Measurements from ENCODE around the gene PTPRD.
"Not testable (repeated sequence)": the region's sequence is repeated elsewhere in the genome, so short reads cannot be mapped to it uniquely, and the experiment has no call there.

The PTPRD gene

GRCh38 chr9:8697565-8697964 is 1915.2 kb downstream of the PTPRD start:
- DNase-seq: not testable (repeated sequence)

GRCh38 chr9:8696516-8696915 is 1916.3 kb downstream of the PTPRD start:
- DNase-seq: no peak

- no peak for DNase-seq
Measured at GRCh38 chr9:8694983-8695588, 1917.7 kb downstream of the PTPRD start.

GRCh38 chr9:8693464-8693863 is 1919.3 kb downstream of the PTPRD start:
- no peak for DNase-seq

- DNase-seq: no peak
Measured at GRCh38 chr9:8686516-8686915, 1926.3 kb downstream of the PTPRD start.

DNA sequence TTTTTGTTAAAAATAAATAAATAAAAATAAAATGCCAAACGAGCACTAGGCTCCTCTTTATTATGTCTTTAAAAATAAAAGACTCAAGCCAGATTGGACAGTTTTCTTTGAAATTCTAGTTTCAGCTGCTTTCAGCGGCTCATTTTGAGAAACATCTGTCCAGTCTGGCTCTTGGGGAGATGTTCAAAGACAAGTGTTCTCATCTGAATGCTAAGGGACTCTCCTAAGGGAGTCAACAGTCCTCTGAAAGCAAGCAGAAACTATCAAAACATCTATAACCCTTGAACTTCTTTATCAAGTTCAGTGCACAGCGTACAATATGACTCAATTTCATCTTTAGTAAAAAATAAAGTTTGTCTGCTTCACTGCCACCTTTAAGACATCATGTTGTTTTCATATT is 1927.0 kb downstream of the PTPRD start:
- no peak for DNase-seq

DNA sequence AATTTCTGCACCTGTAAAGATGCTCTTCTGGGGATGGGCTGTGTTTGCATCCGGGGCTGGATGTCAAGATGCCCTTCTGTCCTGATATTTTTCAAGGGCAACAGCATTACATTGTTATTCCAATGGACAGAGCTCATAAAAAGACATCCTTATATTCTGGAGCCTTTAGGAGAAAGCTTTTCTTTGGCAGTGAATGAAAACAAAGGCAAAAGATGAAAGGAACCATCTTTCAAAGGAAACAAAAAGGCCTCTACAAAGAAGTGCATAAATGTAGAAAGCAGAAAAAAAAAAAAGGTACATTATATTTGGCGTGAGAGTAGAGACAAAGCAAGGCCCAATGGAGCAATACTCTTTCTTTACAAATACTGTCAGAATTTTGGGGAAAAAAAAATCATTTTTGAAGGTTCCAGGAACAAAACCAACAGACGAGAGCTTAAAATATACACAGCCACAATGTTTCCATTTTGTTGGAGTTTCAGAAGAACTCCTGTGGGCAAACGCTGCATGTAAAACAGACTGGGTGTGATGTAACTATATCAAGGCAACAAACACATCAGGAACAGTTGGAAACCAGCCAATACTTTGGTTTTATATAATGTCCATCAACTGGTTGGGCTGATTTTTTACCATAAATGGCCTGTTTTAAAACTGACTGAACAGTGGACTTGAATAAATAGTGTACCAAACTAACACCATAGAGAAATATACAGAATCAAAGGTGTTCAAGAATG is 1927.7 kb downstream of the PTPRD start:
- DNase-seq: no peak

GRCh38 chr9:8683496-8683895 is 1929.3 kb downstream of the PTPRD start:
- no peak for DNase-seq

DNA sequence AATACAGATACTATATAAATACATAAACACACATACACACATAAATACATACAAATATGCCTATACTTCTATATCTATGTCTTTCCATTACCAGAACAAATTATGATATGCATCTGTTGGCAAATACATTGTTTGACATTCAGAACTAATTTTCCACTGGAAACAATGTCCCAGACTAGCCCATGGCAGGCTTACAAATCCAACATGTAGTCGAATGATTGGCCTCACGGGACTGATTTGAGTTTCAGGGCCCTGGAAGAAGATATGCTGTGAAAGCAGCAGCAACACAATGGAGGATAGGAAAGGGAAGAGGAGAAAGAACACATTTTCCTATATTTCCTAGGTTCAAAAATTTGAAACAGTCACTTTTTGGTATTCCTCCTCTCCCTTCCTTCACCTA is 1932.1 kb downstream of the PTPRD start:
- DNase-seq: no peak

GRCh38 chr9:8680157-8680556 is 1932.6 kb downstream of the PTPRD start:
- no peak for DNase-seq

DNA sequence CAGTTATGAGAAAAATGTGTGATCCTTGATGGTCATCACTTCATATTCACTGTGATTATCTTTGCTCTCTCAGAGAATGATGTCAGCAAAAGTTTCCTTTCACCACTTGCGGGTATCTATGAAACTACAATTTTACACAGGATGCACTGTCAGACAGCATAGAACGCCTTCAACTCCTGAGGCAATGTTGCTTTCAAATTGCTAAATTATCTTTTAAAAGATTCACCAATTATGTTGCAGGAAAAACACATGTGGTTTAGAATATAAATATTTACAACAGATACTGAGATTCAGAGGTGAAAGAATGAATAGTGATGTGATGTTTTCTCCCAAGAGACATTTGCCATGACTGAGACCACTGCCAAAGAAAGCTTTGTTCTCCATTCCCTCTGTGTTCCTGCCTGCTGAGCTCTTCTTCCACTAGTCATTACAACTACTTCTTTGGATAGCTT is 1933.4 kb downstream of the PTPRD start:
- DNase-seq: no peak

DNA sequence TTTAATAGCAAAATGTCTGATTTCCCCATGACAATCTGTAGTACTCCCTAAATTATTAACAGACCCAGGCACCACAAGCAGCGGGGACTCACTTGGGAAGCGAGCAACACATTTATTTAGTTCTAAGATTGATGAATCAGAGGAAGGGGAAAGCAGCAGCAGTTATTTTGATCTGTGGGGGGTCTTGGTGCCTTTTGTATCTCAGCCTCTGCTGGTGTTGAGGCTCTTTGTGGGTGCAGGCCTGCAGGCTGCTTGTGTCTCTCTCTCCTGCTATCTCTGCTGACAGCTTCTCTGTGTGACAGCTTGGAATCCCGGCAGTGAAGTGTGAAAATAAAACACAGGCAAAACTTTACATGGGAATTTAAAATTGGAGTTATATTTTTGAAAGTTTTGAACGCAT is 1935.1 kb downstream of the PTPRD start:
- DNase-seq: no peak

DNA sequence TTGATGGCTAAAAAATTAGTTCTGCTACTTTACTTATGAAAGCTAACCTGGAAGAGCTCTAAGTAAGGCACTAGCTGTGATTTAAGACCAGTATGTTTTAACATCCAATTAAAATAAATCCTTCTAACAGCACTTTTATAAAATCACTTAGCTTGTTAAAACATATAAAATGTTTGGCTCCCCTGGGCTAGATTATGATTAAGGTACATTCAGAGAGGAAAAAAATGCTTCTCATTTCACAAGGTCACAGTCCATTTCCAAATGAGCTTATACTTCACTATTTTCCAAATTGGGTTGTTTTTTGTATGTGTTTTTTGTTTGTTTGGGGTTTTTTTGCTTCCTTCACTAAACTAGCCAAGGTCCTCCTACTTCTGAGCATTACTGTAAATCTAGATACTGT is 1938.3 kb downstream of the PTPRD start:
- no peak for DNase-seq

DNA sequence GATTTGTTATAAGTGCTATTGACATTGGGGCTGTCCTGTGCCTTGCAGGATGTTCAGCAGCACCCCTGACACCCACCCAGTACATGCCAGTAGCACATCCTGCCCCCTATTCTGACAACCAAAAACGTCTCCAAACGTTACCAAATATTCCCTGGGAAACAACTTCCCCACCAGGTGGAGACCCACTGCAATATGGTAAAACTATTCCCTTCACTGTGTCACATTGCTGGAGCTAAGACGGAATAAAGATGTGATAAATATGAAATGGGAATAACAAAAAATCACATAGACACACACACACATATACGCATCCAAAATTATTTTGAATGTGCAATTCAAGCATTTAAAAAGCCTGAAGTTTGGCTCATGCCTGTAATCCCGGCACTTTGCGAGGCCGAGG is 1939.0 kb downstream of the PTPRD start:
- no peak for DNase-seq

DNA sequence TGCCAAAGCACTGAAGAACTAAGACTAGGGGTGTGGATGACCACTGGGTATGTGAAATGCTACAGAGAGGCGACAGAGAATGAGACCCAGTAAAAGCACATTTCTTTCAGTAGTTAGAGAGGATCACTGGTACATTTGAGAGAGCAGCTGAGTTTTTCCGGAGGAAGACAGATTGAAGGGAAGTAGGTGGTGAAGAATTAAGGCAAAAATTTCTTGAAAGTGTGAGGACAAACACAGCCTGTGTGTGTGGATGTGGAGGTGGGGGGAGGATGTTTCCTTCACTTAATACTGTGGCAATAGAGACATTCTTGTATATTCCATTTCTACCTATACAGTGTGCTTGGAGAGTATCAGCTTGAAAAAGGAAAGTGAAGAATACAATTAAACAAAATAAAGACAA is 1942.1 kb downstream of the PTPRD start:
- no peak for DNase-seq

DNA sequence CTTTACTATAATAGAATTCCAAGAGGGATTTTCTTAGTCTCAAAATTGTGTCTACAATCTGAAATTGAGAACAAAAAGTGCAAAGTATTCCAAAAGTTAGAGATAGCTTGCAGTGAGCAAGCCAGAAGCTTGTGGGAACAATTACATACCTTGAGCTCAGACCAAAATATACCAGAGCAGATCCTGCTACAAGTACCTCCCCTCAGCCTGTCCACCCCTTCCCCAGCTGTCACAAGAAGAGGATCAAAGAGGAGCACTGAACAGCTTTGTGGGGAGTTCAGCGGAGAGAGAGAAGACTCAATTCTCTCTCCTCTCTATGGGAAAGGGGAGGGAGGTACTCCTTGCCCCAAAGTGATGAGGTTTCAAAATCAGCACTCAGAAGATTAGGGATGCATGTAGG is 1944.1 kb downstream of the PTPRD start:
- DNase-seq: no peak

GRCh38 chr9:8668231-8668630 is 1944.6 kb downstream of the PTPRD start:
- no peak for DNase-seq

GRCh38 chr9:8666060-8666459 is 1946.7 kb downstream of the PTPRD start:
- no peak for DNase-seq

GRCh38 chr9:8660383-8660782 is 1952.4 kb downstream of the PTPRD start:
- no peak for DNase-seq

GRCh38 chr9:8659108-8659507 is 1953.7 kb downstream of the PTPRD start:
- DNase-seq: no peak

- DNase-seq: no peak
Measured at GRCh38 chr9:8655071-8655470, 1957.7 kb downstream of the PTPRD start.

DNA sequence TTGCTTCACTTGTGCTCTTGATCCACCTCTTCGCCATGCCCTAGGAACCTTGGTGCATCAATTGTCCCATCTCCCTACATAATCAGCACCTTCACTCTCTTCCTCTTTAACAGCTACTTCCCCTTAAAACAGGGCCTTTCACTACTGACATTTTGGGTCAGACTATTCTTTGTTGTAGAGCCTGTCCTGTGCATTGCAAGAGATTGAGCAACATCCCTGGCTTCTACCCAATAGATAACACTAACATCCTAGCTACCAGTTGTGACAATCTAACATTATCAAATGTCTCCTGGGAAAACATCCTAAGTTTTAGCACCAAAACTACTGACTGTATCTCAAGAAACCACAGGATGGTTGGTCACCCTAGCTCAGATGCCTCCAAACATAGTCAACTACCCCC is 1958.9 kb downstream of the PTPRD start:
- no peak for DNase-seq

- no peak for DNase-seq
Measured at GRCh38 chr9:8653111-8653510, 1959.7 kb downstream of the PTPRD start.

- DNase-seq: no peak
Measured at GRCh38 chr9:8652255-8652654, 1960.5 kb downstream of the PTPRD start.

- DNase-seq: no peak
Measured at GRCh38 chr9:8651846-8652215, 1961.0 kb downstream of the PTPRD start.

Measured in cortex of kidney (tissue), 1 donor.